Ureter (tissue), 1 donor: Measurements from ENCODE around the gene GPR78. TPM values are rescaled to one million over a fixed set of nuclear protein-coding genes. Genes with fewer than 3 reads are reported as not detected.

Experiments
- DNase-seq: peaks from one replicate; pipeline ENCODE4 v3.0.0-alpha.2; 2020; ENCODE audit warnings: low spot score
- total RNA-seq: library from RNA; stranded (reverse); gene quantifications from one replicate; pipeline ENCODE4 v1.2.4, GENCODE V29; 2023
- donor health status: DM: yes; HTN: yes; CAD: no.

Gene GPR78
- total RNA-seq, 1 donor from 2014 or later, result 1.4 TPM

DNA sequence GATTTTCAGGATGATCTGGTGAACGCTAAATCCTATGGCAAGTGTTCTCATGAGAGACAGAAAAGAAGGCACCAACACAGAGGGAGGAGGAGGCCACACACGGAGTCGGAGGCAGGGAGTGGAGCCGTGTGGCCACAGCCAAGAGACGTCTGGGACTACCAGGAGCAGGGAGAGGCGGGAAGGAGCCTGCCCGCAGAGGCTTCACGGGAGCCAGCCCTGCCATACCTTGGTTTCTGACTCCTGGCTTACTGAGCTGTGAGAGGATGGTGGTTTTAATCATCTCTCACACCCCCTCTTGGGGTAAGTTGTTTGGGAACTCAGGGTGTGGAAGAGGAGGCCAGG is 33.5 kb upstream of the GPR78 start:
- DNase-seq, result no peak

DNA sequence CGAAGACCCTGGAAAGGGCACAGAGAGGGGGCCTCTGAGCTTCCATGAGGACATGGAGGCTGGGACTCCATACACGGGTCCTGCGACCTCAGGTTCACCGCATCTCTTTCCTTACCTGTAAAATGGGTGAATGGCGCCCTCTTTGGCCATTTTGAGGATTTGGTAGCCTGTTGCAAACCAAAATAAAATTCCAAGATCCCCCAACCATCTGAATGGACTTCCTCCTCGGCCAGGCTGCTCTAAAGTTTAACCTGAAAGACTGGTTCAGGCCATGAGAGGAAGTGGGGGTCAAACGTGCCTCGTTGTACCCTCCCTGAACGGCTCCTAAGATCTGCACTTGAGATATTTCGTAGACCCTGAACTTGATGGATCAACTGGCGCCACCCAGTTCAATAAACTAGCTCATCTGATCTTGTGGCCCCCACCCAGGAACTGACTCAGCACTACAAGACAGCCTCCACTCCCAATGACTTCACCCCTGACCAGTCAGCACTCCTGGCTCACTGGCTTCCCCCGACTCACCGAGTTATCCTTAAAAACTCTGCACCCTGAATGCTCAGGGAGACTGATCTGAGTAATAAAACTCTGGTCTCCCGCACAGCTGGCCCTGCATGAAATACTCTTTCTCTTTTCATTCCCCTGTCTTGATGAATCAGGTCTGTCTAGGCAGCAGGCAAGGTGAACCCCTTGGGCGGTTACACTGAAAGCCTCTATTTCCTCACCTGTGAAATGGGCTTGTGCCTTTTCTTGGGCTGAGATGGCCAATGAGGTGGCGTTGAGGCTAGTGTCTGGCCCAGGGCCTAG is 32.9 kb upstream of the GPR78 start:
- DNase-seq, result no peak

DNA sequence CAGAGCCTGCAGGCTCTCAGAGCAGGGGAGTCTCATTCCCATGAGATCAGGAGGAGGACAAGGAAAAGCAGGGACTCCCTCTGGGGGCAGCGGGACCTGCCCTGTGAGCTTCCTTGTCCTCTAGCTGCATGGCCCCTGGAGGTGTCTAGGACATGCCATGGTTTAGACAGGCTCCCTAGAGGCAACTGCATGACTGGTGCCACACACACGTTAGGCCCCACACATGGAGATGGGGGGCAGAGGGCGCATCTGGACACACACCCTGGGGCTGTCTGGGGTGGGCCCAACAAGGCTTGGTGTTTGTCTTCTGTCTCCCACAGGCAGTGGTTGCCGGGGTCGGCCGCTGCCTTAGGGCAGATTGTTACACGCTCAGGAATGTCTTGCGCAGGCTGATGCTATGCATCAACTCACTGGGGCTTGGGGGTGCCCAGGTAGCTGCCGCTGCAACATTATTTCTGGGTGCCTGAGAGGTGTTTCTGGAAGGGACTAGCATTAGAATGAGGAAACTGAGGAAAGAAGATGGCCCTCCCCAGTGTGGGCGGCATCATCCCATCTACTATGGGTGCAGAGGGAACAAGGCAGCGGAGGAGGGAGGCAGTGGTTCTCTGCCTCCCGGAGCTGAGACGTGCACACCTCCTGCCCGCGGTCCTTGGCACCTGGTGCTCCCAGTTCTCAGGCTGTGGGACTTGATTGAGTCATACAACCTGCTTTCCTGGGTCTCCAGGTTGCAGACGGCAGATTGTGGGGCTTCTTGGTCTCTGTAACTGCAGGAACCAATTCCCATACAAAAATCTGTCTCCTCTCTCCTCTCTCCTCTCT is 32.1 kb upstream of the GPR78 start:
- DNase-seq, result no peak

DNA sequence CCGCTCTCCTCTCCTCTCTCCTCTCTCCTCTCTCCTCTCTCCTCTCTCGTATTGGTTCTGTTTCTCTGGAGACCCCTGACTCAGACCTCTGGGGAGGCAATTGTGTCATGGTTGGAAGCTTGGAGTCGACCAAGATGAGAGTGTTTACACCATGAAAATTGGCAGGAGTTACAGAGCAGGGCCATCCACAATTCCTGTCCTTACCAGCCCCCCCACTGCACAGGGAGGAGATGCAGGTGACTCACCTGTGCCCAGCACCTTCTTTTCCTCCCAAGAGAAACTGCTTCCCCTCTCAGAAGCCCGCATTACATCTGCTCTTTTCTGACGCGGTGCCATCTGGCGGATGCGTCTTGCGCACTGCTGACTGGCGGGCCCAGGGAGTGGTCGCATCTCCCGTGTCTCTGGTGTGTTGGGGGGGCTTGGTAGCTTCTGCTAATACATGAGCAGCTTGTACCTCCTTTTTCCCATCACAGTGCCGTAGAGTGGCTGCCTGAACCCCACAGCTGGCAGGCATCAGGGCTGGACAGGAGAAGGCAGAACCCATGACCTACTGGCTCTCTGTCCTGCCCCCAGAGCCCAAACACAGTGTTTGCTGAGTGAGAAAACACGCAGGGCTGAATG is 31.4 kb upstream of the GPR78 start:
- DNase-seq, result no peak

DNA sequence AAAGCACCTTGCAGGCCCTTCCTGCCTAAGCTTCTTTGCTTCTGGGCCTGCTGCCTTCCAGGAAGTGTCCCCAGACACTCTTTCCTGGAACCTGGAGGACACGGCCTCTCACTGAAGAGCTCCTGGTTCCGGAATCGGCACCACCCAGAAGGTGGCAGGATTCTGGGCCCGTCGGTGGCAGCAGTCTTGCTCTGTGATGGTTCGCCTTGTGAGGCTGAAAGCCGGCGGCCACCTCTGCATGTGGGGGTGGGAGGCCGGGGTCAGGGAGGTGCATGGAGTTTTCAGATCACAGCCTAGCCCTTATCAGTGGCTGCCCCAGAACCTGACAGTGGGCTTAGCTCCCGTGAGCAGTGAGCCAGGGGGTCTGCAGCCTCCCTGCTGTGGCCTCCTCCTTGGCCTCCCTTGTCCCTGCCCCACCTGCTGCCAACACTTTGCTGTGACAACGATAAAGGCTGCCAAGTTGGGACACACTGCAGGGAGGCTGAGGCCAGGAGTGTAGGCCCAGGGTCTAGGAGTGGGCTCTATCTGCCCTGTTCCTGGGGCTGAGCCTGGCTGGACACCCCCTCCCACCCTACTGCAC is 30.8 kb upstream of the GPR78 start:
- no peak for DNase-seq

DNA sequence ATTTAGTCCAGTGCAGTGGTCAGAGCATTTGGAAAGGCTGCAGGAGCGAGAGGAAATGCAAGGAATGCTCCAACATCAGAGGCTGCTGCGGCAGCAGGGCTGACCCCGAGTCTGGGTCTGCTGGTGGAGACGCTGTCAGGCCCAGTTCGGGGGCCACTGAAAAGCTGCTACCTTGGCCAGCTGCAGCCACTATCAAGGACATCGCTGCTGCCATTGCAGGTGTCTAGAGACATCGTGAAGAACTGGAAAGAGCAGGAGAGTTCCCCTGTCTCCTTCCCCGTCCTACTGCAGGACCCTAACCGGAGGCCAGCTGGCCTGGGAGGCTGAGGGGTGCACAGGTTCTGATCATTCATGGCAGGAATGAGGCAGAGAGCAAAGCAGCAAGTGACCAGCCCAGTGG is 29.5 kb upstream of the GPR78 start:
- DNase-seq, result no peak

DNA sequence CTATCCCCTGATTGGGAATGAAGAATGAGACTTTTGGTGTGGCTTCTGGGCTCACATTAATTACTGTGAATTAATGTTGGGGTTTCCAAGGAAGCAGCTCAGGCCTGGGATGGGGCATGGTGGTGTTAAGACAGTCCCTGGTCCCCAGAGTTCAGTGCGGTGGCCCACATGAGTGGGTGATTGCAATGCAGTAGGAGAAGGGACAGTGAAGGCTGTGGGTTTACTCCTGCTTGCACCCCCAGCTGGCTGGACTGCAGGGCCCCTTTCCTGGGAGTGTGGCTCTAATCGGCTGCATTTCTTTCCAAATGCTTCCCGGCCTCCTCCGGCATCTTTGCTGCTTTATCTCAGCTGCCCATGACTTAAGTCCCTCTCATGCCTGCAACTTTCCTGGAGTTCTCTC is 28.2 kb upstream of the GPR78 start:
- DNase-seq, result no peak

DNA sequence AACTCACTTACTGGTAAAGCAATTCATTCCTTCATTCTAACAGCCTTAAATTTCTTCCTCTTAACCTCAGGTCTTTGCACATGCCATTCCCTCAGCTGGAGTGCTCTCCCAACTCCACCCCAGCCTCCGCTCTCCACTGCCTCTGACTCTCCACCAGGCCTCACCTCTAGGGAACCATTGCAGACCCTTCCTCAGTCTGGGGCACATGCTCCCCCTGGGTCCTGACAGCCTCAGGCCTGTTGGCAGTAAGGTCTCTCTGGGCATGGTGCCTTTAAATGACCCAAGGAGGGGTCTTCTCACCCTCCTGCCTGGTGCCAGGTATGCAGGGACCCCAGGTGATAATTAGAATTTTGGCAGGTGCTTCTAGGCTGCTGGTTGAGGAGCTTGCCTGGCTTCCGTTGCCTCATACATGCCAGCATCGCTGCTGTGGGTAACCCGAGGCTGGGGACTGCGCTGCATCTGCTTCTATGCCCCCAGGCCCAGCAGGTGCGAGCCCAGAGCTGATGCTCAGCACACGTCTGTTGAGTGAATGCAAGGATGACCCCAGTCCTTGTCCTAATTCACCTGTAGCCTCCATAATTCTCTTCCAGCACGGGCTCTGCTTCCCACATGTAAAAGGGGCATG is 27.5 kb upstream of the GPR78 start:
- no peak for DNase-seq

DNA sequence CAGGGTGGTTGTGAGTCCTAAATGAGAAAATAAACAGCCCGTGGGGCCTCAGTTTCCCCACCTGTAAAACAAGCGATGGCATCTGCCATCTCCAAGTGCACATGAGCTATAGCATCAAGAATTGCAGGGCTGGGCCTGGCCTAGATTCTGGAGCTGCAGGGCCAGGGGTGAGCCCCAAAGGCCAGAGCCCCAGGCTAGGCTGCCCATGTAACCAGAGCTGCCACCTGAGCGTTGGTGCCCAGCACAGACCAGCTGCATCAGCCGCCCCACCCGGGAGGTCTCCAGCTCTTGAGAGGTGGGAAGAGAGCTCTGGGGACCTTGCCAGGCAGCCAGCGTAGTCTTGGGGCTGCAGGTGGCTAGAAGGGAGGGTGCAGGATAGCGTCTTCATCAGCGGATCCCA is 27.0 kb upstream of the GPR78 start:
- DNase-seq, result no peak

DNA sequence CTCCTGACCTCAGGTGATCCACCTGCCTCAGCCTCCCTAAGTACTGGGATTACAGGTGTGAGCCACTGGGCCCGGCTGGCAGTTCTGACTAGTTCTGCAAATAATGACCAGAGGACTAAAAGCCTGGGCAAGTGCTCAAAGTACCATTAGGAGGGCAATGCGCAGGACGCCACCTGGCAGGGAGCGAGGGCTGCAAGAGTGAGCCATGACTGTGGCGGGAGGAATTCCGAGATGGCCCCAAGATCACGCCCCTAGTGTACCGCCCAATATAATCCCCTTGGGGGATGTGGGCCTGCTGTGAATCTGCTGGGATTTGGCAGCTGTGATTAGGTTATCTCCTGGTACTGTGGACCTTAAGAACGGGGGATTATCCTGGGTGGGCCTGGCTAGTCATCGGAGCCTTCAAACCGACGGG is 26.2 kb upstream of the GPR78 start:
- DNase-seq, result no peak

DNA sequence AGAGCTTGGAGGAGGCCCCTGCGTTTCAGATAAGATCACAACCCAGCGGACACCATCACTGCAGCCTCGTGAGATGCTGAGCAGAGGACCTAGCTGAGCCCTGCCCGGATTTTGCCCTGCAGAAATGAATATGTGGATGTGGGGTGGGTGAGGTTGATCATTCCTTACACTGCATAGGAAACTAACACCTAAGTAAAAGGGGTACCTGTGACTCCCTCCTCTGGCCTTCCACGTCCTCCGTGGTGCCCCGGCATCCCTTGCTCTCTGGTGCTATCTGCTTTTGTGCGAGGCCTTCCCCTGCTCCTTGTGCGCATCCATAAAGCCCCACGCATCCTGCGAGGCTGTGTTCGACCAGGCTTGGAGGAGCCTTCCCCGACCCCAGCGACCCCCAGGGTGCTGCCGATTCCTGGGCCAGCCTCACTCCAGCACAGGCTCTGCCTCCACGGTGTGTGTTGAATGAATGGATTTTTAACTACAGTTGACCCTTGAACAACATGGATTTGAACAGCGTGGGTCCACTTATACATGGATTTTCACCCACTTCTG is 25.6 kb upstream of the GPR78 start:
- DNase-seq, result no peak

DNA sequence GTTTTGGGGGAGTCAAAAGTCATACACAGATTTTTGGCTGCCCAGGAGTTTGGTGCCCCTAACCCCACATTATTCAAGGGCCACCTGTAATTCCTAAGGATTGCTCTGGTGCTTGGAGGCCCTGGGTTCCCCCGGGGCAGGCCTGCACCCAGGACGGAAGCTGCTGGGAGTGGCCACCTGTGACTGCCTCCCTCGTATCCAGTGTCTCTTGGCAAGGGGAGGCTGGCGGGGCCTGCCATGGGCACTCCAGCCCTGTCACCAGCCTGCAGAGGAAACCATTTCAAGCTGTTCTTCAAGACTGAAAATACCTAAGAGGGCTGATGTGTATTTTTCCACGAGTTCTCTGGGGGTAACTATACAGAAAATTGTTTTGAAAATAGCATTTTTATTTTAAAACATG is 24.5 kb upstream of the GPR78 start:
- no peak for DNase-seq

DNA sequence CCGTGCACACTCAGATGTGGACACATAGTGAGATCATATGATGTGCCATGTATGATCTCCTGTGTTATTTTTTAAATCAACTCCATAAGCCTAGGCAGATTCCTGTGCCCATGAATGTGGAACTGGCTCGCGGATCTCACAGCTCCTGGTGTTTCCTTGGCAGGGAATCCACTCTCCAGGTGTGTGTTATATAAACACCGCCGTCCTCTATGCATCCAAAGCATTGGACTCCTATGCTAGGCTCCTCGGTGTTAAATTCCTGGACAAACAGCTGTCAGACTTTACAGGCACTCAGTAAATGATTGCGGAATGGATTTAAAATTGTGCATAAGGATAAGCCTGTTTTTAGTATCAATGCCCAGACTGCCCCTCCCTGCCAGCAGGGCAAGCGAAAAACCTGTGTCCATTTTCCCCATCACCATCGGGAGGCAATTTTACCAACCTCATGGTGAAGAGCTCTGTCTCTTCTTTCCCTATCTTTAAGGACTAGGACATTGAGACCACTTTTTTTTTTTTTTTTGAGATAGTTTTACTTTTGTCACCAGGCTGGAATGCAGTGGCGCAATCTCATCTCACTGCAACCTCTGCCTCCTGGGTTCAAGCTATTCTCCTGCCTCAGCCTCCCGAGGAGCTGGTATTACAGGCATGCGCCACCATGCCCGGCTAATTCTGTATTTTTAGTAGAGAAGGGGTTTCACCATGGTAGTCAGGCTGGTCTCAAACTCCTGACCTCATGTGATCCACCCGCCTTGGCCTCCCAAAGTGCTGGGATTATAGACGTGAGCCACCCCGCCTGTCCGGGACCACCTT is 23.6 kb upstream of the GPR78 start:
- no peak for DNase-seq

DNA sequence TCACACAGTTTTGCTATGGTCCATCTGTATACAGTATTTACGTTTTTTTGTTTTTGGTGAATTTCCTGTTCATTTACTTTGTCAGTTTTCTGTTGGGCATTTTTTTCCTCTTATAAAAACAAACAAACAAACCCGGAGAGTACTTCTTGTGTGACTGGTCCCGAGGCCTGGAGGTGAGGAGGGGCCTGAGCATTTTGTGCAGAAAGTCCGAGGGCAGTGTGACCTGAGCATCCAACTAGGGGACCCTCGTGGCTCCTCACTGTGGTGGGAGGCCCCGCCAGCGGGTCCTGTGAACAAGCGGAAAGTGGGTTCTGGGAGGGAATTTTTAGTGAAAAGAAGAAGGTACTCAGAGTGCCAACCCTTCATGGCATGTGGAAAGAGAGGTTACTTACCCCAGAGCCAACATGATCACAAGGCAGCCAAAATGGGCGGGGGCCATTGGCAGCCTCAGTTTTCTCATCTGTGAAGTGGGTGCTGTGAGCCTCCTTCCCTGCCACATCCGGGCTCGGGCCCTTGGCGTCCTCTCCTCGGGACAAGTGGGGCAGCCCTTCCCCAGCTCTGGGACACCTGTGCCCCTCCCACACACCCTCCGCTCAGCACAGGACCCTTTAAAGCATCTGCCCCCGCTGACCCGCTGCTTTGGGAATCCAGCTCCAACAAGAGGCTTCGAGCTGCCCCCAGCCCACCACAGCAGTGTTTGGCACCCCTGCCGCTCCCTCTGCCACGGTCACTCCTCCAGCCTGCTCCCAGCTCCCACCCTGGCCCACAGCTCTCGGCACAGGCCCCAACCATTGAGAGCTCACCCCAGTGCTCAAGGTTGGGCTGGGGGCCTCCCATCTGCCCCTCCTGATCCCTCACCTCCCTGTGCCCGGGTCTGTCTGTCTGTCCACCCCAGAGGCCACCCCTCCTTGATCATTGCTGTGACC is 22.8 kb upstream of the GPR78 start:
- no peak for DNase-seq

DNA sequence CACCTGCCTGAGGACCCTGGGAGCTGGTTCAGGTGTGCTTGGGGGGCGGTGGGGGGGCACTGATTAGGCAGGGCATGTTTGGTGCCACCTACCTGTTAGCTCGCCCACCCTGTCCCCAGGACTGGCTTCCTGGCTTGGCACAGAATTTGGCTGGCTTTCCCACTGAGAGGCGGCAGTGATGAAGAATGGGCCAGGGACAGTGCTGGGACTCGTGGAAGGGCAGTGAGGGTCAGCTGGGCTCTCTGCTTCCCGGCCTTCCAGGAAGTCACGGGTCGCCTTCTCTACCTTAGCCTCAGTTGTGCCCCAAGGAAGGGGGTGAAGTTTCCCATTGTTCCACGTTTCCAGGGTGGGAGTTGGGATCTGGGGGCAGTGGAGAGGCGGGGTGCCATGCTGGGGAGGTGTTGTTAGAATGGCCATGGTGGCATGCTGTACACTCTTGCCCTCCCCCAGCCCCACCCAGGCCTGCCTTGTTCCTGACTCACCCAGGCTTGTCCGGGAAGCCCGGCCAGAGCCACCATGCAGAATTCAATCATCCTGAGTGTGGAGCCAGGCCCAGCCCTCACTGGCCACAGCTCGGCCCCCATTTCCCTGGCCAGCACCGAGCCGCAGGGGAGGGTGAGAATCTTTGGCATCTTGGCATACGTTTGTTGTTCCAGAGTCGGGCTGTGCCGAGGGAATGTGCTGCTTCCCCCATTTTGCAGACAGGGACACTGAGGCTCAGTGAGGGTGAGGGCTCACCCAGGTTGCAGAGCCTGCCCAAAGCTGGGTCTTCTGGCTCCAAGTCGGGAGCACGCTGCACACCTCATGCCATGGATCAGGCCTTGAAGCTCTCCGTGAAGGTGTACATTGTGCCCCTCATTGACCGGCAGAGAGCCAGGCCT is 21.9 kb upstream of the GPR78 start:
- no peak for DNase-seq

DNA sequence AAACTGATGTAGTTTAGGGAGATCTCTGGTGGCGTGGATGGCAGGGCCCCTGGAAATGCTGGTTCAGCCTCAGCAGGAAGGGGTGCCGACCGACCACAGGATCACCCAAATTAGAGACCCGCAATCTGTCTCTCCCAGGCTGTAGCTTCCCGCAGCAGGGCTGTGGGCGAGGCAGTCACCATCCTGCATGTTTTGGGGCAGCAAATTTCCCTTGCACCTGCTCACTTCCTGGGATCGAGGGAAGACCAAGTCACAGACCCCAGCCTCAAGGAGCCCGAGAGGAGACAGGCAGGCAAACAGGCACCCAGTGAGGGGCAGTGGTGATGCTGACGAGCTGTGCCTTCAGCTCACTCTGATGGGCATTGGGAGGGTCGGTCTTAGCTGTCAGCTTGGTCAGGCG is 21.2 kb upstream of the GPR78 start:
- no peak for DNase-seq

DNA sequence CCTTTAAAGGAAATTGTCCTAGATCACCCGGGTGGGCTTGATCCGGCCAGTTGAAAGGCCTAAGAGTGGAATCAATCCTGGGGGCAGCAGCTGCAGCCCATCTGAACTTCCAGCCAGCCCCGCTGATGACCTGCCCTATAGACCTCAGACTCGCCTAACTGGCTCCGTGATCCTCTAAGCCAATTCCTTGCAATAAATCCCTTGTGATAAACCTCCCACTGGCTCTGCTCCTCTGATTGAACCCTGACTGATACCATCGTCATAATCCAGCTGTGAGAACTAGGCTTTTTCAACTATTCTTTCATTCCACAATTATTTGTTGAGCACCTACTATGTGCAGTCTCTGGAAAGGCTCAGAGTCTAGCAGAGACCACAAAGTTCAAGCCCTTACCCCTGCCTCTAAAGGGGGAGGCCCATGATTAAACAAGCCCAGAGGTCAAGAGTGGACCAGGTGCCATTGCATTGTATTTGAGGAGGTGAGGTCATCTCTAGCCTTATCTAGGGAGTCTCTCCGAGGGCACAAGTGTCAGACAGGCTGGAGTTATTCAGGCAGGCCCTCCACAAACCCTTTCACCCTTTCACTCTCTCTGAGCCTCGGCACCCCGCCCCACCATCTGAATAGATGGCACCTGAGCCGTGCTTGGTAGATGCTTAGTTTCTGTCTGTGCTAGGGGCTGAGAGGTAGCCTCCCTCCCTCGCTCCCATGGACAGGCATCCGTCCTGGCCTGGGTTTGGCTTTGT is 20.5 kb upstream of the GPR78 start:
- DNase-seq, result no peak
